ENCODE measurements around the gene OTUD5. TPM values are rescaled to one million over a fixed set of nuclear protein-coding genes. Genes with fewer than 3 reads are reported as not detected.
A peak's percentile ranks its signal among the peaks of the same experiment; 100 is the strongest.
"Not testable (repeated sequence)": the region's sequence is repeated elsewhere in the genome, so short reads cannot be mapped to it uniquely, and the experiment has no call there.

Gene OTUD5
- total RNA-seq, 8 experiments from 2014 or later, result 22.0 to 49.8 (median 36.6) TPM

- 25 to 50% (median 32%) methylated on average over 2 to 5 of the region's 9 CpGs; no CpG with 5 or more reads in 6 of the 10 experiments for WGBS, 10 experiments
- Histone ChIP-seq H3K4me1 (replicated peaks in 1 of 2) (peaks cover 3 to 14% of the 10 kb centered on the region in 2 donors), H3K27ac (peak overlapping the region; percentile 96 to 97), H3K4me3 (peak overlapping the region; percentile 70 to 89 (median 80))
- ATAC-seq (replicated peaks in 6 of 8), result peak in 1 of 8 experiments; percentile 3
- in situ Hi-C loops (cut with MboI; ENCODE audit: low pct_unique_long_range_greater_than_20kb in 2 of 9, low sequenced_read_pairs in 9 of 9, unreplicated experiment in 9 of 9), result no loop called here
Observed at GRCh38 chrX:48896611-48897011, 60.8 kb downstream of the OTUD5 start.

GRCh38 chrX:48894891-48895290 lies 62.5 kb downstream of the OTUD5 start:
- no peak overlapping the region for H3K4me3 ChIP-seq
- WGBS, 10 experiments, result 45 to 100% (median 79%) methylated on average over 1 to 5 of the region's 6 CpGs; no CpG with 5 or more reads in 7 of the 10 experiments
- no peak for ATAC-seq (replicated peaks in 6 of 8)
- in situ Hi-C loops (cut with MboI; ENCODE audit: low pct_unique_long_range_greater_than_20kb in 2 of 9, low sequenced_read_pairs in 9 of 9, unreplicated experiment in 9 of 9), result no loop called here
- H3K27ac ChIP-seq, result no peak overlapping the region
- H3K4me1 ChIP-seq (replicated peaks in 1 of 2), result peaks cover 3 to 14% of the 10 kb centered on the region in 2 donors

- WGBS, 10 experiments, result 53 to 100% methylated on average over 3 to 4 of the region's 16 CpGs; no CpG with 5 or more reads in 8 of the 10 experiments
- Histone ChIP-seq H3K4me3 (no peak overlapping the region), H3K27ac (no peak overlapping the region), H3K4me1 (replicated peaks in 1 of 2) (peaks cover 3 to 7% of the 10 kb centered on the region in 2 donors)
- in situ Hi-C loops (cut with MboI; ENCODE audit: low pct_unique_long_range_greater_than_20kb in 2 of 9, low sequenced_read_pairs in 9 of 9, unreplicated experiment in 9 of 9), result no loop called here
- ATAC-seq (replicated peaks in 6 of 8), result no peak
Observed at GRCh38 chrX:48893556-48894348, 63.7 kb downstream of the OTUD5 start.

- no peak for ATAC-seq (replicated peaks in 6 of 8)
- in situ Hi-C loops (cut with MboI; ENCODE audit: low pct_unique_long_range_greater_than_20kb in 2 of 9, low sequenced_read_pairs in 9 of 9, unreplicated experiment in 9 of 9), result no loop called here
- Histone ChIP-seq H3K4me1 (replicated peaks in 1 of 2) (peaks cover 3 to 6% of the 10 kb centered on the region in 2 donors), H3K4me3 (no peak overlapping the region), H3K27ac (no peak overlapping the region)
- WGBS, 10 experiments, result 67% methylated on average over 1 of the region's 4 CpGs; no CpG with 5 or more reads in 9 of the 10 experiments
Observed at GRCh38 chrX:48892896-48893295, 64.5 kb downstream of the OTUD5 start.

- peaks cover 3 to 6% of the 10 kb centered on the region in 2 donors for H3K4me1 ChIP-seq (replicated peaks in 1 of 2)
- peak overlapping the region; percentile 47 to 62 for H3K27ac ChIP-seq
- peak; percentile 92 to 95 (median 94) for ATAC-seq (replicated peaks in 6 of 8)
- in situ Hi-C loops (cut with MboI; ENCODE audit: low pct_unique_long_range_greater_than_20kb in 2 of 9, low sequenced_read_pairs in 9 of 9, unreplicated experiment in 9 of 9), result no loop called here
- peak overlapping the region; percentile 31 to 43 (median 35) for H3K4me3 ChIP-seq
- WGBS, 10 experiments, result 40 to 49% methylated on average over 4 to 7 of the region's 68 CpGs; no CpG with 5 or more reads in 8 of the 10 experiments
Observed at GRCh38 chrX:48891402-48892288, 65.8 kb downstream of the OTUD5 start.

- peak overlapping the region; percentile 31 to 43 (median 35) for H3K4me3 ChIP-seq
- peak overlapping the region; percentile 47 to 62 for H3K27ac ChIP-seq
- H3K4me1 ChIP-seq (replicated peaks in 1 of 2), result peaks cover 0 to 1% of the 10 kb centered on the region in 2 donors
- ATAC-seq (replicated peaks in 6 of 8), result peak; percentile 22 to 40 (median 30)
- in situ Hi-C loops (cut with MboI; ENCODE audit: low pct_unique_long_range_greater_than_20kb in 2 of 9, low sequenced_read_pairs in 9 of 9, unreplicated experiment in 9 of 9), result no loop called here
- 0 to 40% (median 11%) methylated on average over 1 to 7 of the region's 35 CpGs; no CpG with 5 or more reads in 6 of the 10 experiments for WGBS, 10 experiments
Observed at GRCh38 chrX:48890934-48891401, 66.4 kb downstream of the OTUD5 start.

GRCh38 chrX:48890296-48890925 lies 67.0 kb downstream of the OTUD5 start:
- H3K4me1 ChIP-seq (replicated peaks in 1 of 2), result no peaks in the 10 kb centered on the region
- in situ Hi-C loops (cut with MboI; ENCODE audit: low pct_unique_long_range_greater_than_20kb in 2 of 9, low sequenced_read_pairs in 9 of 9, unreplicated experiment in 9 of 9), result no loop called here
- peak overlapping the region in 4 of 5 donors; percentile 31 to 42 (median 35) for H3K4me3 ChIP-seq
- 13 to 67% (median 33%) methylated on average over 3 to 5 of the region's 15 CpGs; no CpG with 5 or more reads in 6 of the 10 experiments for WGBS, 10 experiments
- no peak overlapping the region for H3K27ac ChIP-seq
- peak in 1 of 8 experiments; percentile 1 for ATAC-seq (replicated peaks in 6 of 8)

GRCh38 chrX:48886586-48886985 lies 70.8 kb downstream of the OTUD5 start:
- H3K4me1 ChIP-seq (replicated peaks in 1 of 2); in situ Hi-C loops (cut with MboI; ENCODE audit: low pct_unique_long_range_greater_than_20kb in 2 of 9, low sequenced_read_pairs in 9 of 9, unreplicated experiment in 9 of 9); ATAC-seq (replicated peaks in 6 of 8); H3K4me3 ChIP-seq; H3K27ac ChIP-seq: not testable (repeated sequence)
- WGBS, 10 experiments, result 33 to 100% (median 60%) methylated on average over 1 to 3 of the region's 5 CpGs; no CpG with 5 or more reads in 7 of the 10 experiments

- H3K4me1 ChIP-seq (replicated peaks in 1 of 2), result no peaks in the 10 kb centered on the region
- H3K4me3 ChIP-seq, result no peak overlapping the region
- H3K27ac ChIP-seq, result no peak overlapping the region
- in situ Hi-C loops (cut with MboI; ENCODE audit: low pct_unique_long_range_greater_than_20kb in 2 of 9, low sequenced_read_pairs in 9 of 9, unreplicated experiment in 9 of 9), result no loop called here
- peak in 2 of 8 experiments; percentile 23 to 25 for ATAC-seq (replicated peaks in 6 of 8)
- WGBS, 10 experiments, result 20 to 90% (median 63%) methylated on average over 1 to 9 of the region's 10 CpGs; no CpG with 5 or more reads in 3 of the 10 experiments
Observed at GRCh38 chrX:48883729-48884128, 73.7 kb downstream of the OTUD5 start.

GRCh38 chrX:48876944-48877343 lies 80.5 kb downstream of the OTUD5 start:
- WGBS, 10 experiments, result 0 to 100% (median 37%) methylated on average over 1 to 3 of the region's 4 CpGs; no CpG with 5 or more reads in 3 of the 10 experiments
- H3K4me1 ChIP-seq (replicated peaks in 1 of 2); in situ Hi-C loops (cut with MboI; ENCODE audit: low pct_unique_long_range_greater_than_20kb in 2 of 9, low sequenced_read_pairs in 9 of 9, unreplicated experiment in 9 of 9); H3K4me3 ChIP-seq; H3K27ac ChIP-seq: not testable (repeated sequence)
- ATAC-seq (replicated peaks in 6 of 8), result peak in 2 of 8 experiments; percentile 13 to 53

Measured in motor neuron (in vitro differentiated cells).